HUES6 (cell line): Measurements from ENCODE around the gene CCSER2.
"Not testable (repeated sequence)": the region's sequence is repeated elsewhere in the genome, so short reads cannot be mapped to it uniquely, and the experiment has no call there.

Experiments used
- H3K27ac ChIP-seq: 2 replicates; pipeline ENCODE4 v1.7.0; 2013; ENCODE audit warnings: low read depth, mild to moderate bottlenecking, low read length, inconsistent platforms
- H3K27me3 ChIP-seq: 2 replicates; pipeline ENCODE4 v1.6.1; 2013; ENCODE audit warnings: low read length; ENCODE audit not compliant: control insufficient read depth, insufficient read depth
- H3K36me3 ChIP-seq: 2 replicates; pipeline ENCODE4 v1.6.1; 2013; ENCODE audit warnings: low read length; ENCODE audit not compliant: control insufficient read depth, insufficient read depth
- H3K4me1 ChIP-seq: 2 replicates; pipeline ENCODE4 v1.6.1; 2013; ENCODE audit warnings: low read length; ENCODE audit not compliant: control insufficient read depth, insufficient read depth
- H3K4me3 ChIP-seq: 2 replicates; pipeline ENCODE4 v1.5.1; 2013; ENCODE audit warnings: low read depth, low read length
- H3K9ac ChIP-seq: one replicate; pipeline ENCODE4 v1.6.1; 2013; ENCODE audit warnings: mild to moderate bottlenecking, low read length
- H3K9me3 ChIP-seq: 2 replicates; pipeline ENCODE4 v1.6.1; 2013; ENCODE audit warnings: low read depth, low read length; ENCODE audit not compliant: control insufficient read depth, insufficient read depth

CCSER2 gene

GRCh38 chr10:84449351-84449750 is 121.0 kb downstream of the CCSER2 start:
- H3K4me3 ChIP-seq, H3K9me3 ChIP-seq, H3K36me3 ChIP-seq, H3K27me3 ChIP-seq, H3K27ac ChIP-seq, H3K9ac ChIP-seq, H3K4me1 ChIP-seq: not testable (repeated sequence)

- Histone ChIP-seq H3K9me3 (no peaks in the 10 kb centered on the region), H3K4me3 (no peak overlapping the region), H3K27me3 (no peaks in the 10 kb centered on the region), H3K27ac (no peak overlapping the region), H3K9ac (no peak overlapping the region), H3K4me1 (0 out of 2 replicates have a peak, but pooled peaks cover 4% of the 10 kb centered on the region), H3K36me3 (peaks cover 7% of the 10 kb centered on the region; the same call in 1 of the 2 replicates)
Observed at GRCh38 chr10:84452003-84452402, 123.6 kb downstream of the CCSER2 start.

GRCh38 chr10:84453303-84453702 is 124.9 kb downstream of the CCSER2 start:
- H3K27me3 ChIP-seq: no peaks in the 10 kb centered on the region
- H3K9me3 ChIP-seq: no peaks in the 10 kb centered on the region; the same call in 1 of the 2 replicates
- H3K4me1 ChIP-seq: no peaks in the 10 kb centered on the region
- H3K4me3 ChIP-seq: no peak overlapping the region
- H3K36me3 ChIP-seq: 0 out of 2 replicates have a peak, but pooled peaks cover 2% of the 10 kb centered on the region
- no peak overlapping the region for H3K9ac ChIP-seq
- no peak overlapping the region for H3K27ac ChIP-seq

GRCh38 chr10:84456126-84456525 is 127.7 kb downstream of the CCSER2 start:
- peaks cover 8% of the 10 kb centered on the region for H3K9me3 ChIP-seq
- no peaks in the 10 kb centered on the region for H3K4me1 ChIP-seq
- H3K4me3 ChIP-seq: no peak overlapping the region
- H3K27me3 ChIP-seq: no peaks in the 10 kb centered on the region
- H3K36me3 ChIP-seq: peaks cover 13% of the 10 kb centered on the region; the same call in 1 of the 2 replicates
- H3K27ac ChIP-seq: no peak overlapping the region
- H3K9ac ChIP-seq: no peak overlapping the region

GRCh38 chr10:84460520-84460919 is 132.1 kb downstream of the CCSER2 start:
- Histone ChIP-seq H3K9ac (no peak overlapping the region), H3K4me3 (no peak overlapping the region)

GRCh38 chr10:84469470-84469869 is 141.1 kb downstream of the CCSER2 start:
- Histone ChIP-seq H3K4me1 (peaks cover 4% of the 10 kb centered on the region), H3K9me3 (no peaks in the 10 kb centered on the region), H3K36me3 (peaks cover 3% of the 10 kb centered on the region; the same call in 1 of the 2 replicates), H3K27me3 (no peaks in the 10 kb centered on the region), H3K4me3 (no peak overlapping the region), H3K27ac (no peak overlapping the region), H3K9ac (no peak overlapping the region)

More at GRCh38 chr10:84460520-84460919, 132.1 kb downstream of the CCSER2 start:
- no peak overlapping the region for H3K27ac ChIP-seq
- H3K9me3 ChIP-seq: peaks cover 8% of the 10 kb centered on the region
- H3K4me1 ChIP-seq: peaks cover 6% of the 10 kb centered on the region
- H3K27me3 ChIP-seq: no peaks in the 10 kb centered on the region
- peaks cover 10% of the 10 kb centered on the region; the same call in 1 of the 2 replicates for H3K36me3 ChIP-seq

GRCh38 chr10:84473136-84473535 is 144.7 kb downstream of the CCSER2 start:
- H3K4me1 ChIP-seq: no peaks in the 10 kb centered on the region; the same call in 1 of the 2 replicates
- no peaks in the 10 kb centered on the region for H3K9me3 ChIP-seq
- peaks cover 3% of the 10 kb centered on the region; the same call in 1 of the 2 replicates for H3K36me3 ChIP-seq
- no peak overlapping the region for H3K4me3 ChIP-seq
- H3K27ac ChIP-seq: no peak overlapping the region
- H3K27me3 ChIP-seq: no peaks in the 10 kb centered on the region
- no peak overlapping the region for H3K9ac ChIP-seq

- Histone ChIP-seq H3K9ac (no peak overlapping the region), H3K36me3 (no peaks in the 10 kb centered on the region; the same call in none of the 2 replicates), H3K4me3 (no peak overlapping the region), H3K4me1 (no peaks in the 10 kb centered on the region), H3K27me3 (no peaks in the 10 kb centered on the region), H3K27ac (no peak overlapping the region), H3K9me3 (no peaks in the 10 kb centered on the region)
Observed at GRCh38 chr10:84477398-84478128, 149.2 kb downstream of the CCSER2 start.

GRCh38 chr10:84478151-84478550 is 149.8 kb downstream of the CCSER2 start:
- H3K9me3 ChIP-seq: no peaks in the 10 kb centered on the region
- no peak overlapping the region for H3K4me3 ChIP-seq
- H3K27ac ChIP-seq: no peak overlapping the region
- no peaks in the 10 kb centered on the region for H3K4me1 ChIP-seq
- no peak overlapping the region for H3K9ac ChIP-seq
- peaks cover 3% of the 10 kb centered on the region for H3K36me3 ChIP-seq
- H3K27me3 ChIP-seq: no peaks in the 10 kb centered on the region

GRCh38 chr10:84478679-84479078 is 150.3 kb downstream of the CCSER2 start:
- H3K4me1 ChIP-seq: no peaks in the 10 kb centered on the region
- H3K9ac ChIP-seq: no peak overlapping the region
- H3K27ac ChIP-seq: no peak overlapping the region
- H3K9me3 ChIP-seq: no peaks in the 10 kb centered on the region
- peaks cover 3% of the 10 kb centered on the region for H3K36me3 ChIP-seq
- H3K4me3 ChIP-seq: no peak overlapping the region
- no peaks in the 10 kb centered on the region for H3K27me3 ChIP-seq

GRCh38 chr10:84484541-84484940 is 156.2 kb downstream of the CCSER2 start:
- no peaks in the 10 kb centered on the region for H3K4me1 ChIP-seq

More at GRCh38 chr10:84484541-84484940, 156.2 kb downstream of the CCSER2 start:
- Histone ChIP-seq H3K4me3 (no peak overlapping the region), H3K9ac (no peak overlapping the region), H3K36me3 (peaks cover 3% of the 10 kb centered on the region; the same call in 1 of the 2 replicates), H3K27me3 (no peaks in the 10 kb centered on the region), H3K27ac (no peak overlapping the region), H3K9me3 (0 out of 2 replicates have a peak, but pooled peaks cover 2% of the 10 kb centered on the region)
